A673 (cell line): Measurements from ENCODE around the gene SOBP.

Experiments used
- EZH2 ChIP-seq: fragments of 200-600 bp; sonication (generic); IDR thresholded peaks from 2 replicates; pipeline ENCODE4 v1.6.1; 2017; ENCODE audit warnings: borderline replicate concordance, low read depth, mild to moderate bottlenecking, mixed read lengths, antibody characterized with exemption, low read length; ENCODE audit not compliant: poor library complexity, severe bottlenecking
- TF ChIP-seq, protein P1 (sequence below): fragments of 300-800, 200-600 bp; sonication (generic); conservative IDR thresholded peaks from 2 replicates; pipeline ENCODE4 v1.5.1; 2017; ENCODE audit warnings: low read depth, mild to moderate bottlenecking, antibody characterized with exemption, low read length, moderate library complexity, mixed read lengths

DNA sequence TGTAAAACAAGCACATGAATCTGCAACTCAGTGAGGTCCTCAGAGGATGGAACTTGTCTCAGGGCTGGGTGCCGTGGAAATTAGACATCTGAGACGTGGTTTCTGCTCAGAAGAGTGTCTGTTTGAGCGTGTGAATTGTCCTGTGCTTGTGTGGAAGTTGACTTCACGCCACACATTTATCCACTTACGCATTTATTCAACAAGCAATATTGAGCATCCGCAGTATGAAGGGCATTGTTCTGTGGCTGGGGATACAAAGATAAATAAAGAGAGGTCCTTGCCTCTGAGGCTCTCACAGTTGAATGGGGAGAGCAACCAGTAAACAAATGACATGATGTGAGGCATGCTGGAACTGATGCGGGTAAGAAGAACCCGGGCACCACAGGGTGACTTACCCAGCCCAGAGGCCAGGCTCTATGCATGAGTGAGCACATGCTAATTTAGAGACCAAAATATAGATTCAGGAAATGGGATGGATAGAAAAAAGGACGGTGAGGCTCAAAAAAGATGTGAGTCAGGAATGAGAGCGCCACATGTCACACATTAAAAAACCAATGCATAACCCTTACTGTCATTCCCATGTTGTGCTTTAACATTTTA is 60.4 kb downstream of the SOBP start:
- TF ChIP-seq, protein P1, sequence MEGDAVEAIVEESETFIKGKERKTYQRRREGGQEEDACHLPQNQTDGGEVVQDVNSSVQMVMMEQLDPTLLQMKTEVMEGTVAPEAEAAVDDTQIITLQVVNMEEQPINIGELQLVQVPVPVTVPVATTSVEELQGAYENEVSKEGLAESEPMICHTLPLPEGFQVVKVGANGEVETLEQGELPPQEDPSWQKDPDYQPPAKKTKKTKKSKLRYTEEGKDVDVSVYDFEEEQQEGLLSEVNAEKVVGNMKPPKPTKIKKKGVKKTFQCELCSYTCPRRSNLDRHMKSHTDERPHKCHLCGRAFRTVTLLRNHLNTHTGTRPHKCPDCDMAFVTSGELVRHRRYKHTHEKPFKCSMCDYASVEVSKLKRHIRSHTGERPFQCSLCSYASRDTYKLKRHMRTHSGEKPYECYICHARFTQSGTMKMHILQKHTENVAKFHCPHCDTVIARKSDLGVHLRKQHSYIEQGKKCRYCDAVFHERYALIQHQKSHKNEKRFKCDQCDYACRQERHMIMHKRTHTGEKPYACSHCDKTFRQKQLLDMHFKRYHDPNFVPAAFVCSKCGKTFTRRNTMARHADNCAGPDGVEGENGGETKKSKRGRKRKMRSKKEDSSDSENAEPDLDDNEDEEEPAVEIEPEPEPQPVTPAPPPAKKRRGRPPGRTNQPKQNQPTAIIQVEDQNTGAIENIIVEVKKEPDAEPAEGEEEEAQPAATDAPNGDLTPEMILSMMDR = no peak
- TF ChIP-seq EZH2 = no peak
